Stimulated activated CD4-positive, alpha-beta T cell treated with anti-CD3 and anti-CD28 coated beads, Interleukin-12 subunit alpha, Interleukin-12 subunit beta, amount 100 ng/mL, for 48 hours (primary cell): ENCODE data around the gene TRIP10.

Source experiments
- DNase-seq, 3 donors: peaks; one replicate each; pipeline ENCODE4 v3.0.0-alpha.2; 2020; ENCODE audit warnings: low read depth in 2 of 3, low spot score in 1 of 3

The TRIP10 gene

GRCh38 chr19:6711605-6712004 lies 27.9 kb upstream of the TRIP10 start:
- no peak for DNase-seq

- DNase-seq: no peak
These were observed 27.2 kb upstream of the TRIP10 start for GRCh38 chr19:6712231-6712630.

- no peak for DNase-seq
These were observed 26.5 kb upstream of the TRIP10 start for GRCh38 chr19:6712692-6713670.

- DNase-seq: no peak
These were observed 25.4 kb upstream of the TRIP10 start for GRCh38 chr19:6713773-6714692.

- no peak for DNase-seq
These were observed 24.5 kb upstream of the TRIP10 start for GRCh38 chr19:6714749-6715555.

GRCh38 chr19:6716610-6716970 lies 22.9 kb upstream of the TRIP10 start:
- DNase-seq: no peak

- DNase-seq: no peak
These were observed 22.4 kb upstream of the TRIP10 start for GRCh38 chr19:6717036-6717435.

- DNase-seq: no peak
These were observed 22.0 kb upstream of the TRIP10 start for GRCh38 chr19:6717441-6717971.

- no peak for DNase-seq
These were observed 21.3 kb upstream of the TRIP10 start for GRCh38 chr19:6718111-6718740.

GRCh38 chr19:6718741-6719539 lies 20.5 kb upstream of the TRIP10 start:
- peak in 2 of 3 donors; percentile 10 to 34 for DNase-seq

- no peak for DNase-seq
These were observed 20.0 kb upstream of the TRIP10 start for GRCh38 chr19:6719540-6719861.

- no peak for DNase-seq
These were observed 19.5 kb upstream of the TRIP10 start for GRCh38 chr19:6719992-6720368.

- no peak for DNase-seq
These were observed 18.9 kb upstream of the TRIP10 start, which contains the start of gene C3 for GRCh38 chr19:6720369-6721137. C3 (minus strand) TSS chr19:6720650; CDS start chr19:6720589, 61 bp downstream.

GRCh38 chr19:6721138-6721474 lies 18.4 kb upstream of the TRIP10 start:
- no peak for DNase-seq

GRCh38 chr19:6721773-6722172 lies 17.7 kb upstream of the TRIP10 start:
- DNase-seq: no peak

GRCh38 chr19:6723108-6723618 lies 16.3 kb upstream of the TRIP10 start:
- no peak for DNase-seq

GRCh38 chr19:6723738-6724137 lies 15.7 kb upstream of the TRIP10 start:
- DNase-seq: no peak

- DNase-seq: no peak
These were observed 14.6 kb upstream of the TRIP10 start for GRCh38 chr19:6724631-6725492.
